Adrenal gland (tissue), 5 donors: ENCODE results near the gene APP.

Experiments used
- CTCF ChIP-seq, 6 experiments: fragments of 450-650 bp in 4 of 6; fragments of 200-600 bp in 2 of 6; sonication (generic) in 1 of 6; IDR thresholded peaks; 1 replicate in 5 of 6; 2 replicates in 1 of 6; pipeline versions ENCODE4 v1.5.1 to v1.8.0; 2016 to 2021; ENCODE audit warnings: antibody characterized with exemption in 6 of 6, mild to moderate bottlenecking in 2 of 6, moderate library complexity in 1 of 6
- POLR2A ChIP-seq, 2 donors: fragments of 450-650 bp; IDR thresholded peaks; one replicate each; pipeline ENCODE4 v1.6.1; 2017; ENCODE audit warnings: antibody characterized with exemption in 2 of 2, mild to moderate bottlenecking in 2 of 2, moderate library complexity in 1 of 2
- donor health status: DM: no; HTN: no; CAD: no.

- TF ChIP-seq POLR2A (IDR thresholded peaks at IDR 0.05) (no peak), CTCF (IDR thresholded peaks at IDR 0.05) (no peak)
These were observed 99.6 kb downstream of the APP start for GRCh38 chr21:26070822-26071425.
